Choroid plexus epithelial cell (primary cell): ENCODE data around the gene CAPG.

Experiments used
- DNase-seq: peaks from one replicate; pipeline ENCODE4 v3.0.0-alpha.2; 2010; ENCODE audit warnings: low read depth
- H3K4me3 ChIP-seq: 2 replicates; pipeline ENCODE4 v1.5.1; 2011; ENCODE audit warnings: low read depth, mild to moderate bottlenecking, control low read depth, low read length, moderate library complexity
- CTCF ChIP-seq: conservative IDR thresholded peaks from 2 replicates; pipeline ENCODE4 v1.5.1; 2011; ENCODE audit warnings: low read depth, mild to moderate bottlenecking, control low read depth, inconsistent platforms, low read length, moderate library complexity

Gene CAPG

GRCh38 chr2:85400023-85400422, 10.1 kb downstream of the CAPG start:
- DNase-seq, result no peak
- TF ChIP-seq CTCF, result no peak
- no peak overlapping the region for H3K4me3 ChIP-seq

- no peak for DNase-seq
- H3K4me3 ChIP-seq, result no peak overlapping the region
- TF ChIP-seq CTCF, result no peak
Measured at GRCh38 chr2:85399183-85399455, 11.0 kb downstream of the CAPG start.

- TF ChIP-seq CTCF, result no peak
- H3K4me3 ChIP-seq, result no peak overlapping the region
- no peak for DNase-seq
Measured at GRCh38 chr2:85398426-85399182, 11.6 kb downstream of the CAPG start.

- no peak for TF ChIP-seq CTCF
- DNase-seq, result no peak
- H3K4me3 ChIP-seq, result no peak overlapping the region
Measured at GRCh38 chr2:85397925-85398331, 12.2 kb downstream of the CAPG start.

- no peak for DNase-seq
- H3K4me3 ChIP-seq, result no peak overlapping the region
- TF ChIP-seq CTCF, result no peak
Measured at GRCh38 chr2:85396531-85397470, 13.4 kb downstream of the CAPG start.

GRCh38 chr2:85395912-85396475, 14.2 kb downstream of the CAPG start:
- TF ChIP-seq CTCF, result no peak
- DNase-seq, result no peak
- no peak overlapping the region for H3K4me3 ChIP-seq

- no peak for TF ChIP-seq CTCF
- no peak for DNase-seq
- no peak overlapping the region for H3K4me3 ChIP-seq
Measured at GRCh38 chr2:85394976-85395375, 15.2 kb downstream of the CAPG start.
